ENCODE data around the gene ASCL5.

Gene ASCL5

DNA sequence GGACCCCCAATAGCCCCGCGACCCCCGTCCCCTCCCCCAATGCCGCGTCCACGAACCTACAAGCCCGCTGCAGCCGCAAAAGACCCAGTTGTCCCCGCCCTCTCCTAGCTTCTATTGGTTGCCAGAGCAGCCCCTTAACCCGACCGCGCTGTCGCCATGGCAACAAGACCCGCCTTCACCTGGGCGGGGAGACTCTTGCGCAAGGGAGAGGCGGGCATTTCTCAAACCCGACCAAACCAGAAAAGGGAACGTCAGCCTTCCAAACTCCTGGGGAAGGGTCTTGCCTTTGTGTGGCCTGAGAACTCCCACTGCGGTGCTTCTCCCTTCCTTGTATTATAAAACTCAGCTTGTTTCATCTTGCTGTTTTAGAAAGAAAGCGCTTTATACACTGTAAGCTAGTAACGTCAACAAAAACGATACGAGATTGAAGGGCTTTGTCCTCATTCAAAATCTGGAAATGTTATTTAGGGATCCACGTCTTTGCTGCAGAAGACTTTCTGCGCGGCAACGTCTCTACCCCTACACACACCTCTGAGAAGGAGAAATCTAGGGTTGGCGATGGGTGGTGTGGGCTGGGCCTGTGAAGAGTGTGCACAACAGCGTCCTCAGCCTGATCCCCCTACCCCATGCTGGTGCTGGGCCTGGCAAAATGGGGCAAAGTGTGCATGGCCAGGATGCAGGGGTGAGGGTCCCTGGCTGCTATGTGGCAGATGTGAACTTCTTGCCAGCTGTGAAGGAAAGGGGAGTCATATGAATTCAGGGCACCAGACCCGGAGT lies 27.6 kb upstream of the ASCL5 start, which contains the start of gene TMEM9:
Gene TMEM9, minus strand, starts transcription at position 86 of the 777 bp plus-strand sequence. CDS start 551 bp downstream, outside the sequence.
- in situ Hi-C loops (cut with HindIII; ENCODE audit: low sequenced_read_pairs): loop anchor here (5.0 kb wide), 2 partner anchors 73 to 148 kb away; no protein-coding TSS in a partner anchor

DNA sequence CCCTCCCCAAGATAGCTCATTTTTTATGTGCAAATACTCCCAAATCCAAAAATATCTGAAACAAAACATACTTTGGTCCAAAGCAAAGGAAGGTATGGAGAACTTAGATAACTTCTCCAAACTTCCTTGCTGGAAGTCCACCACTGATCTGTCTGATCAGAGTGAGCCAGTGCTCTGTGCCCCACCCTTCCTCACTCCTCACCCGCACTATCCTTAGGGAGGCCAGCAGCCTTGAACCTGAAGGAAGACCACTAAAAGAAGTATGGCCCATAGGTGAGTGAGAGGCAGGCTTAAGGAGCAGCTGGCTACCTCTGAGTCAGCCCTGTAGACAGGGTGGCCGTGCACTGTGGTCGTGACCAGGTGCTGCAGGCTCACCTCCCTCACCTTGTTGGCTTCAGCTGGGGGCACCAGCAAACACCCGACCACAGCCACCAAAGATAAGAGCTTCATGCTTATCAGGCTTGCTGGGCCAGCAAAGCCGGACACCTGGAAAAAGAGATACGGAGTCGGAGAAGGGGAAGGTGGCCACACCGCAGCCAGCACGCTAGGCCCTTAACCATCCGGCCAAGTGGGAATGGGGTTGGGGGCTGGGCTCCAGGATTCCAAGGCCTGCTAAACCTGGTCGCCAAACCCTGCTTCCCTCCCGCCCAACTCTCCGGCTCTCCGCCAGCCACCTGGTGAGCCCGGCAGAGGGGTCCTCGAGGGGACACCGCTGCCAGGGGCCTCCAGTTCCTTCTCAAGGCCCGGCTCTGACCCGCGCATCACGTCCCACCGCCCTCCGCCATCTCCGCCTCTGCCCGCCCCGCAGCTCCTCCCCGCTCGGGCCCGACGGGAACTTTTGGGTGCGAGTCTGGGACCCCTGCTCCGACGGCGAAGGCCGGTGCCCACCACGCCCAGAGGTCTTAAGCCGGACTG lies 26.7 kb upstream of the ASCL5 start:
- in situ Hi-C loops (cut with HindIII; ENCODE audit: low sequenced_read_pairs): no loop called here

DNA sequence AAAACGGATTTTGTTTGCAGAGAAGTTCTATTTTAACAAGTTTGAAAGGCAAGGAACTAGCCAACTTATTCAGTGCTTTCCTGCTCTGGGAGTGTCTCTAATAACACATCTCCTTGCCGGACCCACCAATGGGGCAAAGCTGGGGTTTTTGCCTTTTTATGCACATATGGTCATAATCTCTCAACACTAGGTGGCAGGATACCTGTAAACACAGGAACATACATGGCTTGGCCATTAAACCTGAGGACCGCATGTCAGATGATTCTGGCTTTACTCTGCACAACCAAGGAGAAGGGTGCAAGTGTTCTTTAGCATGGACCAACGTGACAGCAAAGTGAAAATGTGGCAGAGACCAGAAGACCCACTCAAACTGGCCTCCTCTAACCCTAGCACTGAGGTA lies 22.4 kb upstream of the ASCL5 start:
- in situ Hi-C loops (cut with HindIII; ENCODE audit: low sequenced_read_pairs): no loop called here

DNA sequence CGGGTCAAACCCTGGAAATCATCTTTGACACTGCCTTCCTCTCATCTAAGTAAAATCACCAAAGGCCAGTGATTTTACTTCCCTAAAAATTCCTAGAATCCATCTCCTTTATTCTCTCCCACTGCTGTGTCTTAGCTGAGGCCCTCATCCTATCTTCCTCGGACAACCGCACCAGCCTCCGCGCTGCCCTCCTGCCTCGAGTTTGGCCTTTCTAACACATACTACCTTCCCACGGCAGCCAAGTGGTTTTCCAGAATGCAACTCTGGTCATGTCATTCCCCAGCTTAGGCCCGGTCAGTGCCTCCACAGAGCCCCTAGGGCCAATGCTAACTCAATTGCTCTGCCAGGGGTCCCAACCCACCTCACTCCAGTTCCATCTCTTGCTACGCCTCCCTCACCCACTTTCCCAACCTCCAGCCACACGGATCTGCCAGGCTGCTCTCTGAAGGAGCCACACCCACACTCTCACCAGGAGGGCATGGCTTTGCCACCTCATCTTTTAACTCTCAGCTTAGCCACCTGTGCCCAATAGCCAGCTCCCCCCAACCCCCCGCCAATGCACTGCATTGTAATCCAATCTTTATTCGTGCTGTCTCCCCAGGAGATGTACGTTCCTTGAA lies 20.5 kb upstream of the ASCL5 start:
- in situ Hi-C loops (cut with HindIII; ENCODE audit: low sequenced_read_pairs): no loop called here

DNA sequence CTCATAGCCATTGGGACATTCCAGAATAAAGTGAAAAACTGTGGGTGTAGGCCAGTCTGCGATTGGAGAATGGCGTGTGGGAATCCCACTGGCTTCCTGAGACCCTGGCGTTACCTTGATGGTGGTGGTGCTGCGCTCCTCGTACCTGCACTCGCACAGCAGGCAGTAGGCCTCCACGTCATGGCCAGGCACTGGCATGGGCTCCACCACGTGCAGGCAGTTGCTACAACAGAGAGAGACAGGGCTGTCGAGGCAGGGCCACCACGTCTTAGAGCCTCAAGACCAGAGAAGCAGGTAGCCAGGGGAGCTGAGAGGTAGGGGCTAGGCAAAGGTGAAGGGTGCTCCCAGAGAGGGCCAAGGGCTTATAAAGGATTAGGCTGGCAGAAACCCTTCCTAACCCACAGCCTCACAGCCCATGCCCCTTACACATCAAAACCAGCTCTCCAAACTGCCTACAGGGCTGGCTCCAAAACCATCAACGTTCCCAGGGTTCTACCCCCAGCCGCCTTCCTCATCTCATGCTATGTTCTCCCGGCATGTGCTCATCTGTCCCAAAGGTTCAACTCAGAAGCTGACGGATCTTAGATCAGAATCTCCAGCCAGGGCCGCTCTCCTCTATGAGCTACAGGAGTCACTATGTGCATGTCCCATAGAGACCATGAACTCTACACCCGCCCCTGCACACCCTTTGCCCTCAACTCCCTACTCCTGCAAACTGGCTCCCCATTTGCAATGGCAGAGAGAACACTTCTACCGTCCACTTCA lies 19.8 kb upstream of the ASCL5 start:
- in situ Hi-C loops (cut with HindIII; ENCODE audit: low sequenced_read_pairs): no loop called here

DNA sequence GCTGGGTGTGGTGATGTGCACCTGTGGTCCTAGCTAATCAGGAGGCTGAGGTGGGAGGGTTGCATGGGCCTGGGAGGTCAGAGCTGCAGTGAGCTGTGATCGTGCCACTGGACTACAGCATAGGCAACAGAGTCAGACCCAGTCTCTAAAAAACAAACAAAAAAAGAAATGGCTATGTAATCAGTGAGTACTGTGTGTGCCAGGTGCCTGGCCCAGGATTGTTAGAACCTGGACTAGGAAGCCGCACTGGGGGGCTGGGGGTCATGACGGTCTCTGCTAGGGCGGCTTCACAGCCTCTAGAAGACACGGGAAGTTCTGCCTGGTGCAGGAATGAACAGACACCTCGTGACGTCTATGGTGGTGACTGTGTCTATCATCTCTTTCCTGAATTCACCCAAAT lies 18.8 kb upstream of the ASCL5 start:
- in situ Hi-C loops (cut with HindIII; ENCODE audit: low sequenced_read_pairs): no loop called here

DNA sequence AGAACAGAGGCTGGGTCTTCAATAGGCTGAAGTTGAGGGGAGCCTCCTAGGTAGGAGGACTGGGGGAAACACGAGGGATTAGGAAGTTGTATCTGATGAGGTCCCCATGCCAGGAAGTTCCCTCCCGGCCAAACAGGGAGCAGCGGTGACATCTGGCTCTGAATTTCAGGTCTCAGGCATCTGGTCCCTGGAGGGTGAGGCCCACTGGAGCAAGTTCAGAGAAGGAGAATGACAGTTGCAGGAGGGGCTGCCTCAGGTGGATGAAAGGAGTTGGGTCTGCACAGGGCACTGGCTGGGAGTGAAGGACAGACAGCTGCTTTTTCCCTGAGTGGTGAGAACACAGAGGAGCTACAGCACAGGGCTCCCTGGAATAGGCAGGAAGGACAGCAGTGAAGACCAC lies 18.1 kb upstream of the ASCL5 start:
- in situ Hi-C loops (cut with HindIII; ENCODE audit: low sequenced_read_pairs): no loop called here

DNA sequence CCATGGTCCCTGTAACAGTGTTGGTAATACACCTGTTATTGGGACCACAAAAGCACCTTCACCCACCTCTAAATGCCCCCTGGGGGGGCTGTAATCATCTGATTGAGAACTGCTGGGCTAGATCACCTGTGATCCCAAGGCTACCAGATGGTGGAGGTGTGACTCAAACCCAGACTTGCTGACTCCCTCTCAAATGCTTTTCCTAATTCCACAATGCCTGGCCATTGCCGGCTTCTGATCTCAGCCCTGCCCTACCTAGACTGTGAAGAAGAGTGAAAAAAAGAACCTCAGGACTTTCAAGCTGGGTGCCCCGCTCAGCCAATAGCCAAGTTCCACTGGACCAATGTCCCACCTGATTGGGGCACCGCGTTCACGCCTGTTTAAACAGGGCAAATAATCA lies 17.7 kb upstream of the ASCL5 start:
- in situ Hi-C loops (cut with HindIII; ENCODE audit: low sequenced_read_pairs): no loop called here

DNA sequence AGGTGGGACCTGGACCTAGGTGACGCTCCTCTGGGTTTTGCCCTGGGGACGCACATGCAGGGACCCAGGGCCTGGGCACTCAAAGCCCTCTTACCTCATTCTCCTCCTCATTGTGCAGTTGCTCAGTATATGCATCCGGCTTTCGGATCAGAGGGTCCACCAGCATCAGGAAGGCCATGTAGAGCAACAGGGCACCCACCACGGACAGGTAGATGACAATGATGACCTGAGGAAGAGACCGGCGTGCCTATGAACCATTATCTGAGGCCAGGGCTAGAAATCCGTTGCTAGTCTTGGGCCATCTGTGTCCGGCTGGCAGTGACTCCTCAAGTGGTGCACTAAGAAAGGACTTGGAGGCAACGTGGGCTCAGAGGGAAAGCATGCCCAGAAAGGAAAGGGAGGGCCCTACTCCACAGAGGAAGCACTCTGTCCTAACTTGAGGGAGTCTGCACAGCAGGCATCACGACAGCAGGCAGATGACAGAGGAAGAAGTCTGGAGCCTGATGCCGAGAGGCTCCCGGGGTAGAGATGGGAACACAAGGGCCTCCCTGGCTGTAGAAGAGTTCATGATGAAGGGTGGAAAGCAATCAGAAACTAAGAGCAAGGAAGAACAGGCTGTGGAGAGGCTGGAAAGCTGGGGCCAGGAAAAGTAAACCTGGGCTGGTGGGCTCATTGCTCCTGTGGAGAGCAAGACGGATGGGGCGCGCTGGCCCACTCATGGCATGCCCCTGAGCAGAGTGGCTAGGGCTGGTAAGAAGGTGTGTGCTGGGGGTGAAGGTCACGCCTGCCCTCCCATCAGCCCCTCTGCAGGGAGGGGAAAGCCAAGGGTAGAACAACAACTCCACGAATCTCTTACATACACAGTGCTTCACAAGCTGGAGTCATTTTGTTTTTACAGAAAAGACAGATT lies 17.0 kb upstream of the ASCL5 start:
- in situ Hi-C loops (cut with HindIII; ENCODE audit: low sequenced_read_pairs): no loop called here

DNA sequence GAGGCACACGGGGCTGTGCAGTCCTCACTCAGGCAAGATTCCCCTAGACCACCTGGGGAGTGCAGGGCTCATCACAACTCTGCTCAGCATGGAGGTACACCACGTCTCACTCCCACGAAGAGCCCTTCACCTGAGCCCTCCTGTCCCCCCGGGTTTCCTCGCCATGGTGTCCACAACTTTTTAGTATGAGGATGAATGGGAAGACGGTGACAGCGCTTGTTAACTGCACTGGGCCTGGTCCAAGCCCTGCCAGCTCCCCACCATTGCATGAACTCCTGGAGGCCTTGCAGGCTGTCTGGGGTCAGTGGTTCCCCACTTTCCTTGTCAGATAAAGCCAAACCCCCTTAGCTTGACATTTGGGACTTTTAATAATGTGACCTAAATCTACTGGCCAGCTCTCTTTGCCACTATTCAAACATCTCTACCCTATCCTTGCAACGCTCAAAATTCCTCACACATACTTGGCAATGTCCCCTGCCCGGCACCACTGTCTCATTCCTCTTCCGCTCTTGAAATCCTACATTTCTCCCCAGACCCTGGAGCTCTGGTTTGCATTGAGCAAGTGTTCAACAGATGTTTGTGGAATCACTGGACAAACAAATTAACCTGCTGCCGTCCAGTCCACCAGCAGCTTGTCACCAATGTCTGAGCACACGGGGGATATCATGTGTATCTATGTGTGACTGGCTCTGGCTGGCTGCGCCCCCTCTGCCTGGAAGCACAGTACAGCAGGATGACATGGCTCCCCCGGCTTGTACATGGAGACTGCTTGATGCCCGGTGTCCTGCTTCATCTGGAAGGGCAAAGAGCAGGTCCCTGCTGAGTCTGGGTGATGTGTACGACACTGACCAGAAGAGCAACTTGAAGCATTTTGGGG lies 16.1 kb upstream of the ASCL5 start:
- in situ Hi-C loops (cut with HindIII; ENCODE audit: low sequenced_read_pairs): no loop called here

DNA sequence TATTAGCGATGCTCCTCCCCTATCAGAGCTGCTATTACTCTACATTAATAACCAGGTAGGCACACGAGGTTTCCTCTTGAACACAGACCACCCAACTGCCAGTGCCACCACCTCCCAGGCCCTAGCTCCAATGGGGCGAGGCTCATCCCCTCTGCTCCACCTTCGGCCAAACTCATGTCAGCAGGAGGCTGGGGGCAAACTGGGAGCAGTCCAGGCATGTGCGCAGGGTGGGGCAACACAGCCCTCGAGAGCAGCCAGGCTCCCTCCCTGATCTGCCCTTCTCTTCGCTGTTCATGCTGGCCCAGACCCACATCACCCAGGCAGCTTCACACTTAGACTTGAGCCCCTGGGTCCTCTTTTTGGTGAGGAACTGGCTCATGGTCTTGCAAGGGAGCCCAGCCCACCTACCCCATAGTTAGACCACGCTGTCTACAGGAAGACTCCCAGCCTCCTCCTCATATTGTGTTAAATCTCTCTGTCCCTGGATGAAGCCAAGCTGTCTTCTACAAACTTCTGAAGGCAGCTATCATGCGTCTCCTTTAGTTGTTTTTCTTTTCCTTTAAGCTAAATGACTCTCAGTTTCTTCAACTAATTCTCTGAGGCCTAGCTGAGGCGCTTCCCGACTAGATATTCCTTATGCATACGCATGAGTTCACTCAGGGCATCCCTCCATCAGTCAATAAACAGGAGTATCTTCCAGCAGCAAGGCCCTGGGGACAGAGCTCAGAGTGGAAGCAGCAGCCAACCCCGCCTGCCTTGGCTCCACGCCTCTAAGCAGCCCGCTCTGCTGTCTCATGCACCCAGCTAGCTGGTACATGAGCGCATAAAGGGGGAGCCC lies 15.2 kb upstream of the ASCL5 start:
- in situ Hi-C loops (cut with HindIII; ENCODE audit: low sequenced_read_pairs): no loop called here

DNA sequence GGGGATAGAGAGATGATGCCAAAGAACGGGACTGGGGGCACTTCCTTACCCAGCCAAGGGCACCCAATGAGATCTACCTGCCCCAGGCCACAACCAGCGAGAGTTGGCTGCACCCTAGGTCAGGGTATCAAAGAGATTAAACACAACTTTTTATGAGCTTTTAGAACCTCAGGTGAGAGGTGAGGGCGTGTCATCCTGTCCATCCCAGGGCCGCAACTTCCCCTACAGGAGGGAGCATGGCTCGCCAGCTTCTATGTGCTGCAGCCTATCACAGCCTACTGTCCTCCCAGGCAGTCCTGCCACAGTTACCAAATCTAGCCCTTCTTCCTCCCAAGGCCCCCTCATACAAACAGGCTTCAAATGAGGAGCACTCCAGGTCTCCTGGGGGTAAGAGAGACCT lies 14.4 kb upstream of the ASCL5 start:
- in situ Hi-C loops (cut with HindIII; ENCODE audit: low sequenced_read_pairs): no loop called here

DNA sequence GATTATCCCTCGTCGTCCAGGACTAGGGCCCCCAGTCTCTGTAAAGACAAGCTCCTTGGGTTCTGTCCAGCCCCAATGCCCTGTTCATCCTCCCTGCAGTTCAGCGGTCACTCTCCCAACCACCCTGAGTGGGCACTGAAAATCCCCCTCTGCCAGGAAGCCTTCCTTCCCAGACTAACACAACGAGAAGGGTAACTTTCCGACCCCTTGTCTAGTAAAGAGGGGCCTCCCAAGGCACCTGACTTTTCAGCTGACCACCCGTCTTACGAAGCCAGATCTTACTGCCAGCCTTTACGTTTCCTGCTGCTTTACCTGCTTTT lies 13.9 kb upstream of the ASCL5 start:
- in situ Hi-C loops (cut with HindIII; ENCODE audit: low sequenced_read_pairs): no loop called here

DNA sequence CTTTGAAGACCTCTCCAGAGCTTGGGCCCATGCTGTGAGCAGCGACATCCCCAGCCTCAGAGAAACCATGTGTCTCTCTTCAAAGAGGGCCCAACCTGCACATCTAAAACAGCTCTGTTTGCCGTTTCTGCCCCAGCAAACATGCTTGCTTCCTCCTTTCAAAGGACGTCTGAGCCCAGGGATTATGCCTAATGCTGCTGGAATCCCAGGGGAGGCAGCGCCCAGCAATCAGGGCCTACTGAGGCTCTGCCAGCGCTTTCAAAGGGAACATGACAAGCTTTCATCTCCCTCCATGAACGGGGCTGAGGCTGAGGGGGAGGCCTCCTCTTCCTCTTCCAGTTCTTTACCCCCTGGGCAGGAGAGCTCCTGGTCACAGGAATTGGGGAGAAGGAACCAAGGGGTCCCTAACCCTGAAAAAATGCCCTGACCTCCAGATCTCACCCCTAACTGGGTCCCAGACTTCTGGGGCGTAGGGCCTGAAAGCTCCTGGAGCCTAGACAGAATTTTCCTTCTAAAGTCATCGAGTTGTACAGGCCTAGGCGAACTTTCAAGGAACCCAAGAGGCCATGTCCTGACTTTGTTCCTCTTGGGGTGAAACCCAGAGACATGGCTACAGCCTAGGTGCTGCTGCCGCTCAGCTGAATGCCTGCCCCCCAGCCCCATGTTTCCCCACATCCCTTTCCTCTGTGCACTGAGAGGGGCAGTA lies 13.4 kb upstream of the ASCL5 start:
- in situ Hi-C loops (cut with HindIII; ENCODE audit: low sequenced_read_pairs): no loop called here

DNA sequence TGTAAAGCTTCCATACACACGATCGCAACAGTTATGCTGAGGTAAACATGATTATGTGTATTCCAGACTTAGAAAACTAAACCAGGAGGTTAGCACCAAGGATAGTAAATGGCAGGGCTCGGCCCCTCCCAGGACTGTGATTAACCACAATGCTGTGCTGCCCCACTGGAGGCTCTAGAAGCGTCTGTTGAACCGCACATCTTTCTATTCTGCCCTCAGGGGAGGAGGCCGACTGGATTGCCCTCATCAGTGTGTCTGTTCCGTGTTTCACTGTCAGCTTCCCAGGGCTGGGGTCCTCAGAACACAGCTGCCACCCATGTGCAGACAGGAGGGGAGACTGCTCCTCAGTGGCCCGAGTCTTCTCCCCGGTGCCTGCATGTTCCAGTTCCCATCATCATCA lies 12.8 kb upstream of the ASCL5 start:
- in situ Hi-C loops (cut with HindIII; ENCODE audit: low sequenced_read_pairs): no loop called here

DNA sequence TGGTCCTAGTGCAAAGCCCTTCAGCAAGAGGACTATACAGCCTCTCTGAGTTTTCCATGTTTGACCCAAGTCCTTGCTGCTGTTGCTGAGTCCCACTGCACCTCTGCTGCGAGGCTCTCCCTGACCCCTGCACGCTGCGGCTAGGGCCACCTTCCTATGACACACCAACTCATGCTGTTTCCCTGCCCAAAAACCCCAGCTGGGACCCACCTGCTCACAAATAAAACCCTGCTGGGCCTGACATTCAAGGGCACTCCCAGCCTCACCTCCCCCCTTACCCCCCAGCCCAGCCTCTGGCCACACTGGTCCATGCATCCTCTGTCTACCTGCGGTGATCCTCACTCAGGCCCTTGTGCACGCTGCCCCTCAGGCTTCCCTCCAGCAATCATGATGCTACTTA lies 12.3 kb upstream of the ASCL5 start:
- in situ Hi-C loops (cut with HindIII; ENCODE audit: low sequenced_read_pairs): no loop called here

DNA sequence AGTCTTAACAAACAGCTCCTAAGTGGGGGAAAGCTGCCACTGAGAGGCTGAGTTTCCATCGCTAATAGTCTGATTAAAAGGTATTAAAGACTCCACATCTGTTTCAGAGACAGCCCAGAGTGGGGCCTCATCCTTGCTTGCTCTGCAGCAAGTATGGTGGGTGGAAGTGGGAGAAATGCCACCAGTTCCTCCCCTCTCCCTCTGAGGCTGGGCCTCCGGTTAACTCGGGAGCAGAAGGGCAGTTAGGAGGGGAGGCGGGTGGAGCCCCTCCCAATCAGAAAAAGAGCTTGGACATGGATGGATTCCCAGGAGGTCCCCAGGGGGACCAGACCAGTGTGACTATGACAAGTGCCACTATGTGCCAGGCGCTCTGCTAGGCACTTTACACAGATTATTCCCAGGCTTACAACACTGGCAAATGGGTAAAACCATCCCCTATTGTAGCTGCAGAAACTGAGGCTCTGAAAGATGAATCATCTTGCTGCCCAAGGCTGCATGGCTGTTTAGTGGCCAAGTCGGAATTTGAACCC lies 11.4 kb upstream of the ASCL5 start:
- in situ Hi-C loops (cut with HindIII; ENCODE audit: low sequenced_read_pairs): no loop called here

Measured in DLD1 (cell line).